Kidney tubule cell (primary cell): ENCODE results near the gene CEACAM21.
A peak's percentile ranks its signal among the peaks of the same experiment; 100 is the strongest.

Source experiments
- DNase-seq: peaks from one replicate; pipeline ENCODE4 v3.0.0-alpha.2; 2018; ENCODE audit warnings: low spot score

Gene CEACAM21

DNA sequence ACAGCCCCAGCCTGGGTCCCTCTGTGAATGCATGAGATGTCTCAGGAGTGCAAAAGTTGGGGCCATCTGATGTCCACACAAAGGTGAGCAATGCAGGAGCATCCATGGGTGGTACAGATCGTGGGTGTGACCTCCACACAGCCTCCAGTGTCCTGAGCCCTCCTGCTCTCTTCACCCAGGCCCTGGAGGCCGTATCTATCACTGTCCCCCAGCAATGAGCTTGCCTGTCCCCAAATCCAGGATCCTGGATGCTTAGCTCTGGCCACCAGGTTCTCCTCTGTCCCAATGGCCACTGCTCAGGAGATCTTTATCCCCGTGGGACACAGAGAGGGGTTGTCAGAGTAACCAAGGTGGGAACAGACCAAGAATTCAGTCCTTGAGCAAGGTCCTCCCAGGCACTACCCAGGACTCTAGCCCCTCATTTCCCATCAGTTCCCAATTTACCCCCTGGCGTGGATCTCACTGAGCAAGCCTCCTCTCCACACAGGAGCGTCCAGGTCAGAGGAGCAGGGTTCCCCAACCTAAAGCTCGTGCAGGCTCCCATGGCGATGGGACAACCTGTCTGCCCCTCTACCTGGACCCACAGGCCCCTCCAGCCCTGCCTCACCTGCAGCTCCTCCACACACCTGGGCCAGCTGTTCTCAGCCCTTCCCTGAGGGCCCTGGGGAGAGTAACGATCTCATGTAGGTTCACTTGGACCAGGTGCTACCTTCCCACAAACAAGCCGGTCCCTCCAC lies 11.3 kb downstream of the CEACAM21 start:
- DNase-seq: no peak

DNA sequence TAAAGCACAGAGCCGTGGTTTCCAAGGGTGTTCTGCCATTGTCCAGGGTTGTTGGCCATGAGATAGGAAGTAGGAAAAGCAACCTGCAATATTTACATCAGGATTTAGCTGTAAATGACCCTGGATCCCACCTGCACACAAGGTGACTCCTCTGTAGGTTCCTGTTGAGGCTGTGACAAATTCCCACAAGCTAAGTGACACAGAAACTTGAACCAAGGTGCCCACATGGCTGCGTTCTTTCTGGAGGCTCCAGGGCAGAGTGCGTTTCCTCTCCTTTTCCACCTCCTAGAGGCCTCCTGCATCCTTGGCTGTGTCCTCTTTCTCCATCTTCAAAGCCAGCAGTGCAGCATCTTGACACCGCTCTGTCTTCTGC lies 11.9 kb downstream of the CEACAM21 start:
- DNase-seq: no peak

DNA sequence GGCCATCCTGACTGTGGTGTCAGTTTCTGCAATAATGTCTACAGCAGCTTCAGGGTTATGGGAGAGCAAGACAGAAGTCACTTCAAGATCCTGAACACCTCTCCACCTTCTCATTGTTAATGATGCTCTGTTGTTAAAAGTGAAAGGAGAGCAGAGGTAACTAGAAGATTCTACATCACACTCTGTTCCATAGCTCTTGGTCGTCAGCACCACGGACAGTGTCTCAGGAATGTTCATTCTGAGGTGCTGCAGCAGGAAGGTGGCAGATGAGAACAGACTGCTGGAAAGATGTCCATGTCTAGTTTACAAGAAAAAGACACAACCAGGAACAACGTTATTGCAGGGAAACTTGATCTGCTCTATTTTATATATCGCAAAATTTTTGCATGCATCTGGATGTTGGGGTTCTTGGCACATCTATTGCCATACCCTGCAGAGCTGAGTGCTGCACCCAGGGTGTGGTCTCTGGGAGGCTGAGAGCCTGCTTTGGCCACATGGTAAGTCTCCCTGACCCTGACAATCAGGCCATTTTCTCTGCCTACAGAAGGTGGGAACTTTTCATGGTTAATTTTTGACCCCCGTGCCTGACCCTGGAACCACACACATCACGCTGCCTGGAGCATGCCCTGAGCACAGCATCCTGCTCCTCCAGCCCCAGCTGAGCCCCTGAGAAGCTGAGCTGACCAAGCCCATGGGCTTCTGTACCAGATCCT lies 12.7 kb downstream of the CEACAM21 start:
- peak; percentile 28 for DNase-seq

DNA sequence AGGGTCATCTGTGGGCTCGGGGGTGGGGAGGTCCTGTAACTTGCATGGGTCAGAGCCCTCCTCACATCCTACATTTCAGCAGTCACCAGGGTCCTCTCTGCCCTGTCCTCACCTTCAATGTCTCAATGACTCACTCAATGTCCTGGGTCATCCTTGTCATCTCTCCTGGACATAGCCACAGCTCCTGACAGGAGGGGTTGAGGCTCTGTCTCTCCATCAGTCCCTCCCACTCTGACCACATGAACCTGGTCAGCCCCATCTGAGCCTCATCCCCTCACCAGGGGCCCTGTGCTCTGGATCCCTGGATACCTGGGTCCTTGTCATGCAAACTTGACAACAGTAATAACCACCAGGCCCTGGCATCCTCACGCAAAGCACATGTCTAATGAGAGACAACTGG lies 13.4 kb downstream of the CEACAM21 start:
- DNase-seq: no peak

DNA sequence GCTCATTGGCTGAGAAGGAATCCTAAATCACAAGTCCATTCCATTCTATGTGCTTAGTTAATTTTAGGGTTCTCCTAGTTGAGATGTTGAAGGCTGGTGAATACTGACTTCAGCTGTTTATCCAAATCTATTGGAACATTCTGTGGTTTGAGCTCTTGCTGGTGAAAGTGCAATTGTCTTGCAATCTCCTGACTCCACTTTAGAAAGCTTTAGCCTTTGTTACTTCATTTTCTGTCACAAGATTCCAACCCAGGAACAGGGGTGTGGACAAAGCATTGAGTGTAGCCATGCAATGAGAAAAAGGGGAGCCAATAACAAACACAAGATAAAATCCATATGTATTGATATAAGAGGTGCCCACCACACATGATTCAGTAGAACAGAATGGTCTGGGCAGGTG lies 15.0 kb downstream of the CEACAM21 start:
- DNase-seq: no peak

DNA sequence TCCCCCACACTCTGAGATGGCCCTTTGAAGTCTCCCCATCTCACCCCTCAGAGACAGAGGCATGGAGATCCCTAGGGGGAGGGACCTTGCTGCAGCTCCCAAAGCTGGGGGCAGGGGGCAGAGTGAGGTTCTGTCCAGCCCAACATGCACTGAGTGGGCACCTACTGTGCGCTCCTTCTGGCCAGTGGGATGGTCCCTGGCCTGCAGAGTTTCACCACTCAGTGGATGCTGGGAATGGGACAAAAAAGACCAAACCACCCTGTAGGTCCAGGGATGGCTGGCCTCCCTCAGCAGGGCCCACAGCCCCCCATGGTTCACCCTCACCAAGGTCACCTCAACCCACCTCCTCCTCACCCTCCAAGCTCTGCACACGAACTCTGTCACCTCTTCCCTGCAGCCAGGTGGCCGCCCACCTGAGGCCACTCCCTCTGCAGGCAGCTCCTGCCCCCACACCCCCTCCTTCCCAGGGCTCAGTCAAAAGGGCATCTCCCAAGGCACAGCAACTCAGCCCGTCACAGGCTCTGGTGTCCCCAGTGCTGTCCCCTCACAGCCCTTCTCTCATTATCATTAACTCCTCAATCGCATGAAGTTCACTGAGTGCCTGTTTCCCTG lies 16.1 kb downstream of the CEACAM21 start:
- DNase-seq: no peak

DNA sequence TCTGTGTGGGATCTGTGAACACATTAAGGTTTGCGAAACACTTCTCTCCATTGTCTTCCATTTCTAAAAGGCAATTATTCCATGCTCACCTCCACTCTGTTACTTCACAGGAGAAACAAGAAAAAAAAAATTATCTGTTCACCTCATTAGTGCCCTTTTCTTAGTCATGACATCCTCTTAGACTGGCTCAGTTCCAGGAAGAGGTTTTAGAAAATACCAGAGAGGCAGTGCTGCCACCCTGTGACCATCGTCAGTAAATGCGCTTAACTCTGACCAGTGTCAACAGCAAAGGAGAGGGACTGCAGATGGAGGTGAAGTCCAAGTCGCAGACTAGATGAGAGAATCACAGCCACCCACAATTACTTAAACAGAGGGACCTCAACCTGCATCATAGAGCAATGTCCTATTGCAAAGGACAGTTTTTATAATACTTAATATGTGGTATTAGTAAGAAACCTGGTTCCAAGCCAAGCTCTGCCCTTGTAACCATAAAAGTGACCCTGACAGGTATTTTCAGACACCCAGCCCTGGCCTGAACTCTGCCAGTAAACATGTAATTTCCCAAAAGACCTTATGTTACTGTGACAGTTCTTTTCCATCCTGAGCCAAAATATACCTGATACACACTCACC lies 19.4 kb downstream of the CEACAM21 start:
- peak; percentile 87 for DNase-seq

DNA sequence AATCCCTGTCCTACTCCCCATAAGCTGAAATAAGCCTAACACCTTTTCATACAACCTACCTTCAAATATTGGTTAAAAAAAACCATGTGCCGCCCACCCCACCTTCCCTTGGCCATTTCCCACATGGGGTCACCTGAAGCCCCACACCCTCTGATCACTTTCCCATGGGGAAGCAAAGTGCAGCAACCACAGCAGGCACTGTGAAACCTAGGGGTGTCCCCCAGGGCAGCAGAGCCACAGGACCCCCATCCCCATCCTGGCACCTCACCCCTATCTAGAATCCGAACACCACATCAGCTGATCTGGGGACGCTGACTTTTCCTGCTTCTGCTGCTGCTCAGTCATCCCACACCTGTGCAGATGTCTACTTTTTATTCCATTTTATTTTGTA lies 19.9 kb downstream of the CEACAM21 start:
- no peak for DNase-seq

DNA sequence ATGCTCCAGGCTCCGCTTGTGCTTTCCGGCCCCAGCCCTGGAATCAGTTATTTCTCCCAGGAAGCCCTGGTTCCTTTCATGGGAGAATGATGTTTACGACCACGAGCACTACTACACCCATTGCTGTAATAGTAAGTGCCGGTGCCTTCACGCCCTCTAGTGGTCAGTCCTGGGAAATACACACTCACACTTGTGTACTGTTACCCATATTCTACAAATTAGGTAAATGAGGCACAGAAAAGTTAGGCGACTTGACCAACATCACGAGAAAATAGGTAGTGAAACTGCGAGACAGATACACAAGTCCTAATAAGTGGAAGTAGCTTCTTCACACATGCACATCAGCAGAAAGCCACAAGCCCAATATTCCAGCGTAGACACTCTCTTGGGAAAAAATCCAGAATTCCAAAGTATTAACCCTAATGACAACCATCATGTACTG lies 21.7 kb downstream of the CEACAM21 start:
- peak; percentile 68 for DNase-seq

DNA sequence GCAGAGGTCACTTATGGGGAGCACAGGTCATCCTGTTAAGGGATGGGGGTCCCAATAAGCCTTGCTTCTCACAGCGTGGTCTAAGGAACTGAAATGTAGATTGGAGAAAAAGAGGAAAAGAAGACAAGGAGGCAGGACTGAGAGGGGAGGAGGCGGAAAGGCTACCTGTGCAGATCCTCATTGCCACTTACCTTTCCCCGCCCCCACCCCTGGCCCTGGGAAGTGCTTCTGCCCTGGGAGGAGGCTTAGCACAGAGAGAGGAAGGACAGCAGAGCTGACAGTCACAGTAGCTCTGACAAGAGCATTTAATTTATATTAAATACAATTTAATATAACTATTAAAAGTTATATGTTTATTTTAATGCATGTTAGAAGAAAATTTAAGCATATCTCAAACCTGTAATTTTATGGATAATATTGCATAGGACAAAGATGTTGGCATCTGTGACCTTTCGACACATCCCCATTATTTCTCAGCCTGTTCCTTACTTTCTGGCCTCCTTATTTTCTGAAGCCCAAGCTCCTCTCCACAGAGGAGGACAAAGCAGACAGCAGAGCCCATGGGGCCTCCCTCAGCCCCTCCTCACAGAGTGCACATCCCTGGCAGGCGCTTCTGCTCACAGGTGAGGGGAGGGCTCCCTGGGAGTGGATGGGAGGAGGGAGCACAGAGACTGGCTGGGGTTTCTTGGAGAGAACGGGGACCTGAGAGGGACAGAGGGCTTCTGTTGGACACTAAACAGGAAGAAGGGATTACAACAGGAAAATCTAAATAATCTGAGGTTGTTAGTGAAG lies 23.4 kb downstream of the CEACAM21 start:
- DNase-seq: no peak

DNA sequence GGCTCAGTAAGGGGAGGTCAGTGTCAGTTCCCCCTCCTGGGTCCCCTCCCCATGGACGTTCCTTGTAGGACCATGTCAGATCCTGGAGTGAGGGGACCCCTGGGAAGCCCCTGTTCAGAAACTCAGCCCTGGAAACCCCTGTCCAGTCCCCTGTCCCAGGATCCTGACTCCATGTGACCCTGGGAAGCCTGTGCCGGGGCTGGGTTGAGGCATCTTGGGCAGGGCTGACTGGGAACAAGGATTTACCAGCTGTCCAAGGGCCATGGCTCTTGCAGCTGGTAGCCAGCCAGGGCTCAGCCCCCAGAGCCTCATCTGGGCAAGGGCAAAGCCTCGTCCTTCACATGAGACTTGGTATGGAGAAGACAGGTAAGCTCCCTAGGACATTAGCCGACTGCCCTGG lies 25.8 kb downstream of the CEACAM21 start:
- no peak for DNase-seq

DNA sequence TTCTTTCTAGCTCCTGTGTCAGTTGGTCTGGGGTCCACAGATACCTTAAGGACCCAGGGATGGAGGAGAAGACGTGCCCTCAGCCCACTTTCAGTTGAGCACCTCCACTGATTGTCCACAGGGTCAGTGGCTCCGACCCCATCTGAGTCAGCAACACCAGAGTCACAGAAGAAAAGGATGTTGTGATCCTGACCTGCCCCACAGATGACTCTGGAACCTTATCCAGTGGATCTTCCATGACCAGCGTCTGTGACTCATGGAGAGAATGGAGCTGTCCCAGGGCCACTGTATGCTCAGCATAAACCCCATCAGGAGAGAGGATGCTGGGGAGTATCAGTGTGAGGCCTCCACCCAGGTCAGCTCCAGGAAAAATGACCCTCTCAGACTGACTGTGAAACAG lies 28.9 kb downstream of the CEACAM21 start:
- DNase-seq: no peak

DNA sequence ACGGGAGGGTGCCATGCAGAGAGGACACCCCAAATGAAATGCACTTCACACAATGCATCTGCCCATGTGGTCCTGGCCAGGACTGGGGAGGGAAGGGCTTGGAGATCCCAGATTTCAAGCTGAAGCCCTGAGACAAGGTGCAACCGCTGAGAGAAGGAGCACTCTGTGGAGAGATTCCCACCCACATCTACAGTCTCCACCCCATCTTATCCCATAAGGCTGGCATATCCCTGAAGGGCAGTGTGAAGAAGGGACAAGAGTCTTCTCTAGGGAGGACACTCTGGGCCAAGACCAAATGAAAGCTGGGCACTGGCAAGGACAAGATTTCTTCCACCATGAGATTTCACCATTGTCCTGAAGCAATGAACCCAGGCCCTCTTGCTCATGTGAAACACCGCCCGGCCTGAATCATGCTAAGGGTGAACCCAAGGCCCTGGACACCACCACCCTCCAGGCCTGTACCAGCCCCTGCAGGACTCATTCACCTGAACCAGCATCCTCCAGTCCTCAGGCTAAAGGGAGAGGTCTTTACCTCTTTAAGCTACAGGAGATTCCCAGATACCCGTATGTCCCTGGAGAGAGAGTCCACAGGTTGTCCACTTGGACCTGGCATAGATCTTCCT lies 30.4 kb downstream of the CEACAM21 start:
- DNase-seq: no peak

DNA sequence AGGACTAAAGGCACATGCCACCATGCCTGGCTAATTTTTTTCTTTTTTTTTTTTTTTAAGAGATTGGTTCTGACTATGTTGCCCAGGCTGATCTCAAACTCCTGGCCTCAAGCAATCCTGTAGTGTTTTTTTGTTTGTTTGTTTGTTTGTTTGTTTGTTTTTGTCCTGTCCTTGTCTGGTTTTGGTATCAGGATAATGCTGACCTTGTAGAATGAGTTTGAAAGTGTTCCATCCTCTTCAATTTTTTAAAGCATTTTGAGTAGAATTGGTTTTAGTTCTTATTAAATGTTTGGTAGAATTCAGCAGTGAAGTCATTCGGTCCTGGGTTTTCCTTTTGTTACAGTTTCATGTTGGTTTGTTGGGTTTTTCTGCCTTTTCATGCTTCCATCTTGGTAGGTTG lies 31.7 kb downstream of the CEACAM21 start:
- DNase-seq: no peak

DNA sequence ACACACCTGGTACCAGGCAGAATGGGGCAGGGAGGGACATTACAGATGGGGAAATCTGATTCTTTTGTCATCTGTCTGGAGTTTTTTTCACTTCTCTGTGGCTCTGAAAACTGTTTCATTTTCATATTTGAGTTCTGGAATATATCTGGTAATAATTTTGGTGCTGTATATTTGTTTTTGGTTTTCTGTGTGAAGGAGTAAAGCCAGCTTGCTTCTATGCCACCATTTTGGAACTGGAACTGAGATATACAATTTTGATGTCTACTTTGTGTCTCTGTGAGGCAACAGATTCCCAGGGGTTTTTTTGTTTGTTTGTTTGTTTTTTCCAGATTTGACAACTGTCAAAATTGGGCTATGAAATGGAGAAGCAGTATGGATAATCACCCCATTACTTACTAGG lies 34.8 kb downstream of the CEACAM21 start:
- no peak for DNase-seq

DNA sequence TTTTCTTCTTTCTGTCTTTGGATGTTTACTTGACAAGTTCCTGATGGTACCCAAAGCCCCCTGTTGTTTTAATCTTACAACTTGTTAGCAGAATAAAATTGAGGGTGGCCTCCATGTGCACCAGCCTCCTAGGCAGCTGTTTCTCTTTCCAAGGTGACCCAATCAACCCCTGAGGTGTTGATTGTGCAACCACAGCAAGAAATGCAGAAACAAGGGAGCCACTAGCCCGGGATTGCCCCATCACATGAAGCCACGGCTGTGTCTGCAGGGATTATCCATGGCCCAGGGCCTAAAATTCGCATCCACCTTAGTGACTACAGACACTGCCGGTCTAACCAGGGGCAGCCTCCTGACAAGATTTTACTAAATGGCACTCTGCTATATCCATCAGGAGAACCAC lies 36.5 kb downstream of the CEACAM21 start:
- DNase-seq: no peak

DNA sequence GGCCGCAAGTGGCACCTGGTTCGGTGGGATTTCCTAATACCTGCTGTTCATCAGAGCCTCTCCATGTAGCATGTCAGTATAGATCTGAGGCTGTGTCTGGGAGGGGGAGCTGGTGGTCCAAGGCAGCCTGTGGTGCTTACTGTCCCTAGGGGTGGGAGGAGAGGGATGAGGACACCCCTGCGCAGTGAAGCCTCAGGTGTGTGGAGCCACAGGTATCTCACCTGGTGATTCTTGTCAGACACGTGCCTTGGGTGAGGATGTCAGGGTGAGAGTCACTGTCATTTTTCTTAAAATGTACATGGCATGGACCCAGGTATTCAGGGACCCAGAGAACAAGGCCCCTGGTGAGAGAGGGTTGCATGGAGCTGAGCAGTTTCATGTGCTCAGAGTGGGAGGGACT lies 39.2 kb downstream of the CEACAM21 start:
- DNase-seq: no peak

DNA sequence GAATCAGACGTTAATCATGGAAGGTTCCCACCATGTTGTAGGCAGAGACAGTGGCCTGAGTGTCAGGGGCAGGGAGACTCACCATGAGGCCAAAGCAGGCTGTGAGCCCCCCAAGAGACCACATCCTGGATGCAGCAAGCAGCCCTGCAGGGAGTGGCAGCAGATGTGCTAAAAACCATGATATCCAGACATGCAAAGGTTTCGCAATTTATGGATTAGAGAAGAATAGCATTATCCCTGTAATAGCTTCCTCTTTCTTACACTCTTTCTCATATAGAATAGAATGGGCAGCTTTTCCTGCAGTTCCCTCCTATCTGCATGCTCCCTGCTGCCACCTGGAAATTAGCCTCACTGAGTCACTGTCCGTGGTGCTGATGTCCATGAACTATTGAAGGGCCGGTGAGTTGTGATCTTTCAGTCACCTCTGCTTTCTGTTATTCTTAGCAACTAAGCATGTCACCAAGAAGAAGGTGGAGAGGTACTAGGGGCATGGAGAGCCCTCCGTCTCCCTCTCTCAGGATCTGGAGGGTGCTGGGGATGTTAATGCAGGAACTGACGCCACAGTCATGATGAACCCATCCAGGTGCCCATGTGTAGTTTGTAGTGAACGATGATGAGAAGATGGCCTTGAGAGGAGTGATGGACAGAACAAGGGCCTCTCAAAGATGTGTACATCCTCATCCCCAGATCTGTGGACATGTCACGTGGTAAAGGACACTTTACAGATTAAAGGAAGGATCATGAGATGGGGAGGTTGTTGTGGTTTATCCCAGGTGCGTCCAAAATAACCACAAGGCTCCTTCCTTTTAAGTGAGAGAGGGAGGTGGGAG lies 41.0 kb downstream of the CEACAM21 start:
- peak; percentile 11 for DNase-seq

DNA sequence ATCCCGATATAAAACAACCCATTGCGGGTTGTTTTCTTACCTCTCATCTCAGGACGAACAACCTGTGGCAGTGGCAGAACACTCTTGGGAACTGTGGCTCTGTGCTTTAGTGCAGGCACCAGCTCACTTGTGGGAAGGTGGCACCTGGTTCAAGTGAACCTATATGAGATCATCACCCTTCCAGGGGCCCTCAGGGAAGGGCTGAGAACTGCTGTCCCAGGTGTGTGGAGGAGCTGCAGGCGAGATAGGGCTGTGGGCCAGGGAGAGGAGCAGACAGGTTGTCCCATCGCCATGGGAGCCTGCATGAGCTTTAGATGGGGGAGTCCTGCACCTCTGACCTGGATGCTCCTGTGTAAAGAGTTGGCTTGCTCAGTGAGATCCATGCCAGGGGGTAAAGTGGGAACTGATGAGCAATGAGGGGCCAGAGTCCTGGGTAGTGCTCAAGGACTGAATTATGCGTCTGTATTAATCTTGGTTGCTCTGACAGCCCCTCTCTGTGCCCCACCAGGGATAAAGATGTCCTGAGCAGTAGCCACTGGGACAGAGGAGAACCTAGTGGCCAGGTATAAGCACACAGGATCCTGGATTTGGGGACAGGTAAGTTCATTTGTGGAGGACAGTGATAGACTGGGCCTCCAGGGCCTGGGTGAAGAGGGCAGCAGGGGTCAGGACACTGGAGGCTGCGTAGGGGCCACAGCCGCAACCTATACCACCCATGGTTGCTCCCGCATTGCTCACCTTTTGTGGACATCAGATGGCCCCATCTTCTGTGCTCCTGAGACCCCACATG lies 42.2 kb downstream of the CEACAM21 start:
- DNase-seq: no peak

DNA sequence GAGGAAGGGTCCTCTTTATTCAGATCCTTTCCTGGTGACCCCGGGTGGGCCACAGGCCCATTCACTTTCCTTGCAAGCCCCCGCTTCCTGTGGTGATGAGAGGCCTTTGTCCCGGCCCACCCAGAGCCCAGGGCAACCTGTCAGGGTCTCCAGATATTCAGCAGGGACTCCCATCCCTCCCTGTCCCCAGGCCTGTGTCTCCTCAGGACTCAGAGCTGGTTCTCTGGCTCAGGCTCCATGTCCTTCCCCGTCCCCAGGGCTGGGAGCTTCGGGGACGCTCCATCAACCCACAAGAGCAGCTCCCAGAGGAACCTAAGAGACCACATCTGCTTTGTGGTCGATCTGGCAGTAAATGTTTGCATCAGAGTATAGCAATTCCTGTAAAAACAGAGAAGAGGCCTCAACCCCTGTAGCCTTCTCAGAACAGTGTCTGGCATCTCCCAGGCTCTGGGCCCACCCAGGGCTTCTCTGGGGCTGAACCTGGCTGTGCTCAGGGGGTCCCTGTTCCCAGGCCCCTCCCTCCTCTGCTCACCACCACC lies 43.1 kb downstream of the CEACAM21 start:
- DNase-seq: no peak
